K562 (cell line): ENCODE measurements around the gene FASTK. TPM values are rescaled to one million over a fixed set of nuclear protein-coding genes. Genes with fewer than 3 reads are reported as not detected.

Experiments
- ETS1 ChIP-seq: conservative IDR thresholded peaks from 2 replicates; pipeline ENCODE4 v1.6.1; 2011; ENCODE audit warnings: low read depth, mild to moderate bottlenecking, low read length; ENCODE audit not compliant: control insufficient read depth
- ETV5 ChIP-seq: sonication (generic); formaldehyde crosslinking; IDR thresholded peaks from 2 replicates; pipeline ENCODE4 v1.4.0; 2020; ENCODE audit warnings: low read depth, mild to moderate bottlenecking, missing genetic modification reagents
- FOSL1 ChIP-seq: fragments of 200-800 bp; sonication (Bioruptor generic); conservative IDR thresholded peaks from 2 replicates; pipeline ENCODE4 v1.6.1; 2016; ENCODE audit warnings: missing genetic modification characterization, missing compliant biosample characterization
- GTF2E2 ChIP-seq: fragments of 200-800 bp; sonication (Bioruptor generic); IDR thresholded peaks from 2 replicates; pipeline ENCODE4 v1.6.1; 2016; ENCODE audit warnings: missing genetic modification characterization, missing compliant biosample characterization
- HDGF ChIP-seq: fragments of 450-650 bp; IDR thresholded peaks from 2 replicates; pipeline ENCODE4 v1.6.1; 2016
- HNRNPL ChIP-seq: fragments of 200-400 bp; formaldehyde crosslinking; IDR thresholded peaks from 2 replicates; pipeline ENCODE4 v1.6.1; 2017; ENCODE audit warnings: low read depth, mild to moderate bottlenecking, low read length
- HNRNPLL ChIP-seq: fragments of 200-400 bp; formaldehyde crosslinking; IDR thresholded peaks from 2 replicates; pipeline ENCODE4 v1.6.1; 2017; ENCODE audit warnings: low read length, low read depth, mild to moderate bottlenecking; ENCODE audit not compliant: poor library complexity, severe bottlenecking
- ILK ChIP-seq: fragments of 450-650 bp; IDR thresholded peaks from 2 replicates; pipeline ENCODE4 v1.6.1; 2016; ENCODE audit warnings: missing genetic modification characterization, low read depth, mild to moderate bottlenecking, missing compliant biosample characterization, moderate library complexity, borderline replicate concordance
- KAT7 ChIP-seq: sonication (generic); formaldehyde crosslinking; IDR thresholded peaks from 2 replicates; pipeline ENCODE4 v1.8.0; 2022; ENCODE audit warnings: missing genetic modification reagents, mild to moderate bottlenecking, borderline replicate concordance
- POLR2G ChIP-seq: fragments of 200-400 bp; formaldehyde crosslinking; IDR thresholded peaks from 2 replicates; pipeline ENCODE4 v1.6.1; 2017; ENCODE audit warnings: low read depth, mild to moderate bottlenecking, antibody characterized with exemption, low read length, moderate library complexity
- RBFOX2 ChIP-seq: fragments of 200-400 bp; formaldehyde crosslinking; IDR thresholded peaks from 2 replicates; pipeline ENCODE4 v1.6.1; 2017; ENCODE audit warnings: low read depth, mild to moderate bottlenecking, low read length, moderate library complexity
- RBM15 ChIP-seq: fragments of 200-400 bp; formaldehyde crosslinking; IDR thresholded peaks from 2 replicates; pipeline ENCODE4 v1.6.1; 2018; ENCODE audit warnings: mild to moderate bottlenecking, low read length, moderate library complexity; ENCODE audit not compliant: insufficient read depth
- TARDBP ChIP-seq: fragments of 450-650 bp; IDR thresholded peaks from 2 replicates; pipeline ENCODE4 v1.6.1; 2016
- THAP7 ChIP-seq: fragments of 250-450 bp; sonication (Bioruptor Pico); IDR thresholded peaks from 2 replicates; pipeline ENCODE4 v1.5.0; 2021
- THRB ChIP-seq: fragments of 450-650 bp; formaldehyde crosslinking; conservative IDR thresholded peaks from 2 replicates; pipeline ENCODE4 v1.4.0; 2022; ENCODE audit warnings: mild to moderate bottlenecking, missing genetic modification characterization
- TRIM25 ChIP-seq: fragments of 450-650 bp; IDR thresholded peaks from 2 replicates; pipeline ENCODE4 v1.7.0; 2016; ENCODE audit warnings: borderline replicate concordance
- ZBTB2 ChIP-seq: fragments of 450-650 bp; IDR thresholded peaks from 2 replicates; pipeline ENCODE4 v1.6.1; 2016; ENCODE audit warnings: antibody characterized with exemption
- ZNF175 ChIP-seq: fragments of 200-800 bp; sonication (Bioruptor generic); IDR thresholded peaks from 2 replicates; pipeline ENCODE4 v1.6.1; 2016; ENCODE audit warnings: low read depth, mild to moderate bottlenecking, missing genetic modification characterization, missing compliant biosample characterization
- ZNF212 ChIP-seq: fragments of 450-650 bp; formaldehyde crosslinking; IDR thresholded peaks from 2 replicates; pipeline ENCODE4 v1.4.0; 2020; ENCODE audit warnings: mild to moderate bottlenecking
- polyA plus RNA-seq, 8 experiments: library from polyadenylated mRNA; depleted of rRNA in 4 of 8; stranded (reverse) in 5 of 8; unstranded in 3 of 8; fragments of >200 nt; fragmentation: Nextera tagmentation in 2 of 8; fragmentation: Illumina TruSeq in 1 of 8; extraction: Ambion mirVana in 2 of 8; extraction: Trizol in 1 of 8; gene quantifications; 2 replicates each; pipeline versions ENCODE4 v1.2.1 to v1.2.3, GENCODE V29; 2011 to 2014; ENCODE audit warnings: inconsistent platforms in 1 of 8, missing spikeins in 1 of 8
- total RNA-seq, 7 experiments: library from RNA; depleted of rRNA in 6 of 7; stranded (reverse); fragments of >200 nt in 6 of 7; fragmentation: Illumina TruSeq in 2 of 7; extraction: Trizol in 2 of 7; gene quantifications; 2 replicates each; pipeline versions ENCODE4 v1.2.1 to v1.2.3, GENCODE V29; 2011 to 2021; ENCODE audit warnings: low replicate concordance in 1 of 7

Gene FASTK
- total and polyA plus RNA-seq, 9 of the 15 experiments (the other 6 are each of a cell fraction or from before 2014, with no cell fraction given) = 0.51 to 150 (median 48.2) TPM

- no peak for TF ChIP-seq ILK (tag)
- peak; percentile 36; the same call in 1 of the 2 replicates for TF ChIP-seq ETS1
- 0 out of 2 replicates have a peak, but pooled peaks have one; percentile 66 for TF ChIP-seq RBM15
- no peak for TF ChIP-seq GTF2E2 (tag)
- peak; percentile 16; the same call in 1 of the 2 replicates for TF ChIP-seq ZBTB2
- TF ChIP-seq POLR2G = peak; percentile 62
- TF ChIP-seq FOSL1 = no peak
- TF ChIP-seq KAT7 (CRISPR knock-in tag) = peak; percentile 24; the same call in 1 of the 2 replicates
- peak; percentile 11; the same call in 1 of the 2 replicates for TF ChIP-seq ETV5 (CRISPR knock-in tag)
- TF ChIP-seq HDGF = peak; percentile 22; the same call in 1 of the 2 replicates
- TF ChIP-seq TRIM25 = 0 out of 2 replicates have a peak, but pooled peaks have one; percentile 57
- 0 out of 2 replicates have a peak, but pooled peaks have one; percentile 35 for TF ChIP-seq THAP7
- TF ChIP-seq TARDBP = peak; percentile 12; the same call in 1 of the 2 replicates
- no peak for TF ChIP-seq HNRNPLL
- peak; percentile 36; the same call in 1 of the 2 replicates for TF ChIP-seq ZNF175 (CRISPR knock-in tag)
- TF ChIP-seq HNRNPL = peak; percentile 44; the same call in 1 of the 2 replicates
- TF ChIP-seq THRB (CRISPR knock-in tag) = 0 out of 2 replicates have a peak, but pooled peaks have one; percentile 49
- peak; percentile 14; the same call in 1 of the 2 replicates for TF ChIP-seq ZNF212 (CRISPR knock-in tag)
- TF ChIP-seq RBFOX2 = peak; percentile 54
Observed at GRCh38 chr7:151081170-151082101, 827 bp upstream of the FASTK start (continued).
